Skeletal muscle satellite cell (primary cell): ENCODE results near the gene COL20A1.

Experiments used
- H3K27me3 ChIP-seq: 2 replicates; pipeline ENCODE4 v1.7.0; 2013; ENCODE audit warnings: low read length; ENCODE audit not compliant: control insufficient read depth, insufficient read depth
- H3K36me3 ChIP-seq: 2 replicates; pipeline ENCODE4 v1.7.0; 2013; ENCODE audit warnings: mild to moderate bottlenecking, control low read depth, low read length; ENCODE audit not compliant: insufficient read depth
- H3K4me1 ChIP-seq: 2 replicates; pipeline ENCODE4 v1.7.0; 2013; ENCODE audit warnings: low read length; ENCODE audit not compliant: control insufficient read depth, insufficient read depth
- H3K4me2 ChIP-seq: 2 replicates; pipeline ENCODE4 v1.7.0; 2013; ENCODE audit warnings: mild to moderate bottlenecking, low read length
- H3K4me3 ChIP-seq: 2 replicates; pipeline ENCODE4 v1.7.0; 2013; ENCODE audit warnings: low read length
- H3K9ac ChIP-seq: 2 replicates; pipeline ENCODE4 v1.7.0; 2013; ENCODE audit warnings: mild to moderate bottlenecking, low read depth, low read length, moderate library complexity
- H3K9me3 ChIP-seq: replicated peaks from 2 replicates; pipeline ENCODE4 v1.7.0; 2013; ENCODE audit warnings: mild to moderate bottlenecking, control low read depth, low read length

COL20A1 gene

GRCh38 chr20:63346131-63347080 is 53.4 kb downstream of the COL20A1 start:
- Histone ChIP-seq H3K4me1 (no peaks in the 10 kb centered on the region), H3K9ac (no peak overlapping the region), H3K27me3 (peaks cover 53% of the 10 kb centered on the region)

GRCh38 chr20:63347081-63347741 is 54.2 kb downstream of the COL20A1 start:
- Histone ChIP-seq H3K4me2 (no peak overlapping the region), H3K9me3 (no peaks in the 10 kb centered on the region), H3K9ac (no peak overlapping the region), H3K4me1 (no peaks in the 10 kb centered on the region), H3K27me3 (peaks cover 46% of the 10 kb centered on the region), H3K36me3 (no peaks in the 10 kb centered on the region), H3K4me3 (no peak overlapping the region)

More at GRCh38 chr20:63346131-63347080, 53.4 kb downstream of the COL20A1 start:
- H3K4me3 ChIP-seq, result no peak overlapping the region
- H3K4me2 ChIP-seq, result no peak overlapping the region
- H3K36me3 ChIP-seq, result no peaks in the 10 kb centered on the region
- H3K9me3 ChIP-seq, result no peaks in the 10 kb centered on the region

DNA sequence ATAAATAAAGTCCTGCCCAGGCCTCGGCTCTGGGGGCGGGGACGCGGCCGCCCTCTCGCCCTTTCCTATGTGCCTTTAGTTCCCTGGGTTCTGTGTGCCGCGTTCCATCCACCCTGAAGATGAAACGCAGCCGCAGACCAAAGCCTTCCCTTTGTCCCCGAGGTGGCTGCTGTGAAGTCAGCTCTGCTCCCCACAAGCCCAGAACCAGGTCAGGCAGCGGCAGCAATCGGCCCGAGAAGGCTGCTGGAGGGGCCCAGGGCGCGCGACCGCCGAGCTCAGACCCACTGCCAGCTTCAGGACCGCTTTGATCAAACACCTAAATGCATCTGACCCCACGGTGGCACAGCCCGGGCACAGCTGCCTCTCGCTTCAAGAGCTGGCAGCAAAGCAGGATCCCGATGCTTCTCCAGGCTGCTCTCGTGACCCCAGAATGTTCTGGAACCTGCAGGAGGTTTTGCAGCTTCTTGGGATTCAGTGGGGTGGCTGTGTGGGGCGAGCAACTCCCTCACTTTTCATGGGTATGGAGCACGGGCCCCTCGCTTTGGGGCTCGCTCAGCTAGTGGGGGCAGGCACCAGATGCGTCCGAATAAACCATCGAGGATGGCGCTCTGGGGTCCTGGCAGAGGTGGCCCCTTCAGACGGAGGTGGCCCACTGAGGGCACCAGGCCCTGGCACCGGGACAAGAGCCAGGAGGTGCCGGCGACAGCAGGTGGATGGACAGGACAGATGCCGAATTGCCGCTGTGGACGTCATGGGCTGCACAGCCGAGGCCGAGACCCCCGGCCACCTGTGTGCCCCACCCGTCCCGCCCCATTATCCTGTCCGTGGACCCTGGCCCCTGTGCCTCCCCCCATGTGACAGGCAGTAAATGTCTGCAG is 55.2 kb downstream of the COL20A1 start:
- peaks cover 37% of the 10 kb centered on the region for H3K27me3 ChIP-seq
- no peaks in the 10 kb centered on the region for H3K4me1 ChIP-seq
- H3K9ac ChIP-seq, result no peak overlapping the region
- H3K4me2 ChIP-seq, result no peak overlapping the region
- H3K4me3 ChIP-seq, result no peak overlapping the region
- H3K9me3 ChIP-seq, result no peaks in the 10 kb centered on the region
- H3K36me3 ChIP-seq, result no peaks in the 10 kb centered on the region

- Histone ChIP-seq H3K27me3 (peaks cover 29% of the 10 kb centered on the region), H3K9ac (no peak overlapping the region), H3K4me1 (no peaks in the 10 kb centered on the region), H3K4me3 (no peak overlapping the region), H3K9me3 (no peaks in the 10 kb centered on the region), H3K36me3 (no peaks in the 10 kb centered on the region), H3K4me2 (no peak overlapping the region)
These were observed 56.0 kb downstream of the COL20A1 start for GRCh38 chr20:63348828-63349515.

DNA sequence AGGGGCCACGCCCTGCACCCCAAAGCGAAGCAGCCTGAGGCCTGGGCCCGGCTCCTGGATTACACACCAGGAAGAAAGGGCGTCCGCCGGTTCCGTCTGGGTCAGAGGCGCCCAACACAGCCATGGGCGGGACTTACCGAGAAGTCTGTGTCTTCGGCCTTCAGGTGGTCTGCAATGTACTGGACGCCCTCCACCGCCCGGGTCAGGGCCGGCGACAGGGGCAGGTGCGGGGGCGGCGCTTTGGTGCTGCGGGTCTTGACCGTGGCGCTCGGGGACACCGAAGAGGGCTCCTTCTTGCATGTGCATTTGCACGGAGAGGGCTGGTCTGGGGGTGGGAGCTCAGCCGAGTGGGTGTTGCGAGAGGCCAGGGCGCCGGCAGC is 56.5 kb downstream of the COL20A1 start:
- H3K4me3 ChIP-seq, result no peak overlapping the region
- H3K36me3 ChIP-seq, result no peaks in the 10 kb centered on the region
- no peak overlapping the region for H3K4me2 ChIP-seq
- peaks cover 24% of the 10 kb centered on the region for H3K27me3 ChIP-seq
- H3K9ac ChIP-seq, result no peak overlapping the region
- H3K9me3 ChIP-seq, result no peaks in the 10 kb centered on the region
- no peaks in the 10 kb centered on the region for H3K4me1 ChIP-seq

- Histone ChIP-seq H3K9me3 (no peaks in the 10 kb centered on the region), H3K4me1 (no peaks in the 10 kb centered on the region), H3K4me3 (no peak overlapping the region), H3K36me3 (no peaks in the 10 kb centered on the region), H3K9ac (no peak overlapping the region), H3K4me2 (no peak overlapping the region), H3K27me3 (peaks cover 17% of the 10 kb centered on the region)
These were observed 57.2 kb downstream of the COL20A1 start for GRCh38 chr20:63350196-63350595.

- Histone ChIP-seq H3K4me1 (no peaks in the 10 kb centered on the region), H3K4me2 (no peak overlapping the region), H3K9ac (no peak overlapping the region), H3K36me3 (no peaks in the 10 kb centered on the region), H3K27me3 (peaks cover 11% of the 10 kb centered on the region), H3K9me3 (no peaks in the 10 kb centered on the region), H3K4me3 (no peak overlapping the region)
These were observed 57.8 kb downstream of the COL20A1 start for GRCh38 chr20:63350597-63351325.

DNA sequence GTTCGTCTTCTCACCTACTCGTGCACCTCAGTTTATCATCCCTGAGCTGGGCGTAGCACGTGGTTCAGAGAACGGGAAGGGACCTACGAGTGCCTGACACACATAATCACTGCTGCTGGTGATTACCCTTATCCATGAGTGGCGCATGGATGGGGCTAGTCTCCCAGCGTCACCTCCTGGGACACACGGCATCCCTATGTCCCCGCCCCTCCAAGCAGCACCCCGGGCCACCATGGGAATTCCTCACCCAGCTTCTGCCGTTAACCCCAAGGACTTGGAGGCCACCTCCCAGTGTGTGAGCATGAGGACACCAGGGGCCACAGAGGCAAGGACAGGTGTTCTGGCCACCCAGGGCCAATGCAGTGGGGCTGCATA is 58.3 kb downstream of the COL20A1 start:
- Histone ChIP-seq H3K36me3 (no peaks in the 10 kb centered on the region), H3K9ac (no peak overlapping the region), H3K9me3 (no peaks in the 10 kb centered on the region), H3K4me2 (no peak overlapping the region), H3K27me3 (peaks cover 6% of the 10 kb centered on the region), H3K4me1 (no peaks in the 10 kb centered on the region), H3K4me3 (no peak overlapping the region)

DNA sequence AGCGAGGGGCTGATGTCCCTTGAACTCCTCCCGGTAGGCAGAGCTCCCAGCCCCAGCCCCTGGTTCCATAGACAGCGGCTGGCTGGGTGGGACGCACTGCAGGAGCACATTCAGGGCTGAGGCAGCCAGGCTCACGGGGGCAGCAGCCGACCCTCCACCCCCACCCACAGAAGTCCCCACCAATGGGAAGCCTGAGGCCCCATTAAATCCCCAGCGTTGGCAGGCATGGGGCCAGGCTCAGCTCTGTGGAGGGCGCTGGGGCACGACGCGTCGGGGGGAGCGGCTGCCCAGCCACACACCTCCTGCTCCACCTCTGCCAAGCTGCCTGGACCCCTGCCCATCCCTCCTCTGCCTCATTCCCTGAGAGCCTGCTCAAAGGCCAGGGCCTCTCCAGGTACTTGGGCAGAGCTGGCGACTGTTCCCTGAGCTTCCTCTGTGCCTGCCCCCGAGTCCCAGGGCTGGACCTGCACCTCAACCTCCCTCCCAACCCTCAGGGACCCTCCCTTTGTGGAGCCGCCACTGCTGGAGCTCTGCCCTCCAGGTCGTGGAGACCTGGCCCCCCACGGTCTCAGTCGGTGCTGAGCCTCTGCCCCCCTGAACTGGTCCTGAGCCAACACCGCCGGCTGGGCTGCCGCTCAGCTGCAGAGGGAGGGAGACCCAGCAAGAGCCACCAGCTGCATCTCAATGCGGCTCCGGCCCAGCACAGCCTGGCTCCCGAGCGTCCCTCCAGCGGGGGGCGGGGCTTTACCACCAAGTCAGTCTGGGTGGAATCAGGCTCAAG is 59.0 kb downstream of the COL20A1 start:
- Histone ChIP-seq H3K4me1 (no peaks in the 10 kb centered on the region), H3K4me3 (no peak overlapping the region), H3K27me3 (no peaks in the 10 kb centered on the region), H3K4me2 (no peak overlapping the region), H3K9me3 (no peaks in the 10 kb centered on the region), H3K9ac (no peak overlapping the region), H3K36me3 (no peaks in the 10 kb centered on the region)

DNA sequence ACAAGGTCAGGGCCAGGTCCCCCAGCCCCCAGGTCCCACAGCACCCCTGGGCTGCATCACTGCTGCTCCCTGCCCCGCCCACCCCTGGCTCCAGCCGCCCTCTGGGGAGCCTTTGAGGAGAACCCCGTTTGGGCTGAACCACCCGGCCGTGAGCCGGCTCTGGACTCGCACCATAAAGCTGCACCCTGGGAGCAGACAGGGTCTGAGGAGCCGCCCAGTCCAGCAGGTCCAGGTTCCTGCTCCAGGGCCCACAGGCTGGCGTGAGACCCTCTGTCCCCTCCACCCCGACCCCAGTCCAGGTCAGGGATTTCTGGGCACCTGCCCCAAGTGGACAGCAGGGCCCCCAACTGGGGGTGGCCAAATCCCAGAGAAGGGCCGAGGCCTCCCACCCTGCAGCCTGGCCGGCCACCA is 59.8 kb downstream of the COL20A1 start:
- Histone ChIP-seq H3K9ac (no peak overlapping the region), H3K36me3 (no peaks in the 10 kb centered on the region), H3K9me3 (no peaks in the 10 kb centered on the region), H3K4me2 (no peak overlapping the region), H3K4me3 (no peak overlapping the region), H3K27me3 (no peaks in the 10 kb centered on the region), H3K4me1 (no peaks in the 10 kb centered on the region)
